ENCODE data around the gene PARD3. TPM values are rescaled to one million over a fixed set of nuclear protein-coding genes. Genes with fewer than 3 reads are reported as not detected.

The PARD3 gene
- total RNA-seq, 2 donors from 2014 or later = 36.1 to 48.5 TPM

- ATAC-seq (peak; percentile 58), DNase-seq (peak; percentile 26 to 69 (median 44))
- Histone ChIP-seq H3K9me3 (no peaks in the 10 kb centered on the region), H3K36me3 (replicated peaks in 1 of 2; ENCODE audit: insufficient read depth in 1 of 2, low read depth in 2 of 2) (no peaks in the 10 kb centered on the region), H3K27me3 (no peaks in the 10 kb centered on the region), H3K4me3 (no peak overlapping the region), H3K27ac (no peak overlapping the region), H3K4me1 (peaks cover 5% of the 10 kb centered on the region)
- intact Hi-C loops (cut with DNase I) = no loop called here
- TF ChIP-seq, protein P1, sequence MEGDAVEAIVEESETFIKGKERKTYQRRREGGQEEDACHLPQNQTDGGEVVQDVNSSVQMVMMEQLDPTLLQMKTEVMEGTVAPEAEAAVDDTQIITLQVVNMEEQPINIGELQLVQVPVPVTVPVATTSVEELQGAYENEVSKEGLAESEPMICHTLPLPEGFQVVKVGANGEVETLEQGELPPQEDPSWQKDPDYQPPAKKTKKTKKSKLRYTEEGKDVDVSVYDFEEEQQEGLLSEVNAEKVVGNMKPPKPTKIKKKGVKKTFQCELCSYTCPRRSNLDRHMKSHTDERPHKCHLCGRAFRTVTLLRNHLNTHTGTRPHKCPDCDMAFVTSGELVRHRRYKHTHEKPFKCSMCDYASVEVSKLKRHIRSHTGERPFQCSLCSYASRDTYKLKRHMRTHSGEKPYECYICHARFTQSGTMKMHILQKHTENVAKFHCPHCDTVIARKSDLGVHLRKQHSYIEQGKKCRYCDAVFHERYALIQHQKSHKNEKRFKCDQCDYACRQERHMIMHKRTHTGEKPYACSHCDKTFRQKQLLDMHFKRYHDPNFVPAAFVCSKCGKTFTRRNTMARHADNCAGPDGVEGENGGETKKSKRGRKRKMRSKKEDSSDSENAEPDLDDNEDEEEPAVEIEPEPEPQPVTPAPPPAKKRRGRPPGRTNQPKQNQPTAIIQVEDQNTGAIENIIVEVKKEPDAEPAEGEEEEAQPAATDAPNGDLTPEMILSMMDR (IDR thresholded peaks at IDR 0.05) = no peak
- no peak for TF ChIP-seq POLR2A (IDR thresholded peaks at IDR 0.05)
- WGBS, 2 donors = 49 to 51% methylated on average over 4 of the region's 4 CpGs
These were observed 667.3 kb downstream of the PARD3 start for GRCh38 chr10:34147641-34148304.

- Histone ChIP-seq H3K36me3 (replicated peaks in 1 of 2; ENCODE audit: insufficient read depth in 1 of 2, low read depth in 2 of 2) (no peaks in the 10 kb centered on the region), H3K27ac (no peak overlapping the region), H3K27me3 (no peaks in the 10 kb centered on the region), H3K9me3 (no peaks in the 10 kb centered on the region), H3K4me3 (no peak overlapping the region), H3K4me1 (peaks cover 5% of the 10 kb centered on the region)
- TF ChIP-seq POLR2A (IDR thresholded peaks at IDR 0.05) = no peak
- TF ChIP-seq, protein P1 (IDR thresholded peaks at IDR 0.05) = no peak
- no peak for ATAC-seq
- intact Hi-C loops (cut with DNase I) = no loop called here
- no peak for DNase-seq
- WGBS, 2 donors = 82 to 88% methylated on average over 3 of the region's 3 CpGs
These were observed 669.4 kb downstream of the PARD3 start for GRCh38 chr10:34145715-34146114.

DNA sequence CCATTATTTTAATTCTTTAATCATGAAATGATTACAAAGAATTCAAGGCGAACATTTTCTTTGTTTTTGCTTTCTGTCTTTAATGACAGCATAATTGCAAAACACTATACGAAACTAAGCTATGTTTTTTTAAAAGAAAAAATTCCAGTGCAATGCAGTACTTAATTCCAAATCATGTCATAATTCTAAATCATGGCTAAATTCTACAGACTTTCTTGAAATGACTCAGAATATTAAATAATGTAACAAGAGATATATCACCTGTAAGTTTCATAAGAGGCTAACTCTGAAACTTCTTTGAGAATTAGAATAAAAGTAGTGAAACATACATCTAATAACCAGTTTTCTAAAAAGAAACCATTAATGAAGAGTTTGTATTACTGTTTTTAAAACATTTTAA lies 671.6 kb downstream of the PARD3 start:
- no peak for ATAC-seq

GRCh38 chr10:34141032-34141680 lies 673.9 kb downstream of the PARD3 start:
- TF ChIP-seq, protein P1 (IDR thresholded peaks at IDR 0.05) = no peak
- TF ChIP-seq POLR2A (IDR thresholded peaks at IDR 0.05) = no peak
- no peak overlapping the region for H3K27ac ChIP-seq
- intact Hi-C loops (cut with DNase I) = no loop called here
- 83 to 91% methylated on average over 2 of the region's 2 CpGs for WGBS, 2 donors
- no peaks in the 10 kb centered on the region for H3K27me3 ChIP-seq
- H3K9me3 ChIP-seq = no peaks in the 10 kb centered on the region
- H3K4me1 ChIP-seq = peaks cover 12% of the 10 kb centered on the region
- no peaks in the 10 kb centered on the region for H3K36me3 ChIP-seq (replicated peaks in 1 of 2; ENCODE audit: insufficient read depth in 1 of 2, low read depth in 2 of 2)
- no peak overlapping the region for H3K4me3 ChIP-seq
- ATAC-seq (no peak), DNase-seq (no peak)

More for the DNA sequence above, 671.6 kb downstream of the PARD3 start:
- H3K27me3 ChIP-seq = no peaks in the 10 kb centered on the region
- no peaks in the 10 kb centered on the region for H3K36me3 ChIP-seq (replicated peaks in 1 of 2; ENCODE audit: insufficient read depth in 1 of 2, low read depth in 2 of 2)
- H3K9me3 ChIP-seq = no peaks in the 10 kb centered on the region
- intact Hi-C loops (cut with DNase I) = no loop called here
- WGBS, 2 donors = 88 to 90% methylated on average over 2 of the region's 2 CpGs
- no peak for TF ChIP-seq POLR2A (IDR thresholded peaks at IDR 0.05)
- TF ChIP-seq, protein P1 (IDR thresholded peaks at IDR 0.05) = no peak
- no peak for DNase-seq
- H3K27ac ChIP-seq = no peak overlapping the region
- H3K4me1 ChIP-seq = peaks cover 12% of the 10 kb centered on the region
- no peak overlapping the region for H3K4me3 ChIP-seq
